Fibroblast of skin of back (primary cell): ENCODE data around the gene MAST4.

Experiments used
- DNase-seq: peaks from one replicate; pipeline ENCODE4 v3.0.0-alpha.2; 2013

MAST4 gene

GRCh38 chr5:66849803-66850202 is 253.6 kb downstream of the MAST4 start:
- DNase-seq = peak; percentile 74

- no peak for DNase-seq
Measured at GRCh38 chr5:66850354-66851075, 254.3 kb downstream of the MAST4 start.

DNA sequence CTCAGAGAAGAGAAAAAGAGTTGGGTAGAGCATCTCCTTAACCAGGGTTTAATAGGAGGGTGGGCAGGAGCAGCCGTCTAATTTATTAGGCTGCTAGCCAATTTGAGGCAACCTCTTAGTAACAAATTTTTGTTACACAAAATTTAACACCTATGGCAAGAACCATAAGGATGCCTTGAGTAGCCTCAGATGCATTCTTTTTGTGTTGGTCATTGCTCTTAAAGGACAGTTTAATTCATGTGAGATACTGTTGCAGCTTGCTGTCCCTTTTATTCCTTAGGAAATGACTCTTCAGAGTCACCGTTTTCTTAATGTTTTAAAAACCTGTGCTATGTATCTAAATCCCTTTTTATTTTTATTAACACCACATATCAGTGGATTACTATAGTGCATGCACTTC is 255.1 kb downstream of the MAST4 start:
- peak; percentile 36 for DNase-seq

DNA sequence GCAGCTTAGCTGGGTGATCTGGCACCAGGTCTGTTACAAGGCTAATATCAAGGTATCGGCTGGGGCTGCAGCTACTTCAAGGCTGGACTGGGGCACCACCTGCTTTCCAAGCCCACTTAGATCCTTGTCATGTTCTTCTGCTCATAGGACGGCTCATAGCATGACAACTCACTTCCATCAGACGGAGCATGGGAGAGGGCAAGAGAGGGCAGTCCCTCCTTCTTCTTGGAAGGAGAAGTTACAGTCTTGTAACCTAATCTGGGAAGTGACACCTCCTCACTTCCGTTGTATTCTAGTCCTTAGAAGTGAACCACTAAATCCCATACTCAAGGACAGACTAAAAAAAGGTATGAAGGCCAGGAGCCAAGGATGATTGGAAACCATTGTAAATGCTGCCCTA is 258.2 kb downstream of the MAST4 start:
- no peak for DNase-seq

GRCh38 chr5:66856041-66856805 is 260.0 kb downstream of the MAST4 start:
- no peak for DNase-seq

- no peak for DNase-seq
Measured at GRCh38 chr5:66859526-66859925, 263.3 kb downstream of the MAST4 start.

GRCh38 chr5:66860199-66860975 is 264.2 kb downstream of the MAST4 start:
- DNase-seq = peak; percentile 48

DNA sequence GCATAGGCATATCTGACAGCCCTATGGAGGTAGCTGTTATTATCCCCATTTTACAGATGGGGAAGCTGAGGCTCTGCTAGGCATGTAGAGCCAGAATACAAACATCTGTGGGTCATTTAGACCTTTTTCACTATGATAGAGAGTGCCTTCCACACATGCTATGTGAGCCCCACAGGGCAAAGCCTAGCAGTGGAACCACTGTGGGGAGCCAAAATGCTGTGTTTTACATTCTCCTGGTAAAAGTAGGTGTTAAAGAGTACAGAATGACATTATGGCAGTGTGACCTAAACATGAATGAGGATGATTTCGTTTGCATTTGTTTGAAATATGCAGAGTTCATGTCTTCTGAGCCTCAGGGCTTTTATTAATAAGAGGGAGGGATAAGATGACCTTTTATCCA is 265.2 kb downstream of the MAST4 start:
- DNase-seq = no peak

DNA sequence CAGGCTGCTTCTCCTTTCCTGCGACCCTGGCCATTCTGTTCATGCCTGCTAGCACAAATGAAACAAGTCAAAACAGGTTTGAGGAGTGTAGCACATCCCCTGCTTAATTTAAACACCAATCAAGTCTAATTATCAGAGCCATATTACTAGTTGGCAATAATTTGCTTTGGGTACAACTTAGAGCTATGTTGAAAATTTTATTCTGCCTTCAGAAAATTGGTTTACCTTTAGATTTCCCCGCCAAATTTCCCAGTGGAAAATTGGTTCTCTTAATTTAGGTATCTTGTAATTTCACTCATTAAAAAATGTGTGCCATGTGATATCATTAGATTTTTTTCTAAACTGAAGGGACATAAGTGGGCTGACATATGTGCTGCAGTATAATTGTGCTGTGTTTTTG is 265.8 kb downstream of the MAST4 start:
- DNase-seq = no peak

- DNase-seq = no peak
Measured at GRCh38 chr5:66863243-66864170, 267.3 kb downstream of the MAST4 start.

DNA sequence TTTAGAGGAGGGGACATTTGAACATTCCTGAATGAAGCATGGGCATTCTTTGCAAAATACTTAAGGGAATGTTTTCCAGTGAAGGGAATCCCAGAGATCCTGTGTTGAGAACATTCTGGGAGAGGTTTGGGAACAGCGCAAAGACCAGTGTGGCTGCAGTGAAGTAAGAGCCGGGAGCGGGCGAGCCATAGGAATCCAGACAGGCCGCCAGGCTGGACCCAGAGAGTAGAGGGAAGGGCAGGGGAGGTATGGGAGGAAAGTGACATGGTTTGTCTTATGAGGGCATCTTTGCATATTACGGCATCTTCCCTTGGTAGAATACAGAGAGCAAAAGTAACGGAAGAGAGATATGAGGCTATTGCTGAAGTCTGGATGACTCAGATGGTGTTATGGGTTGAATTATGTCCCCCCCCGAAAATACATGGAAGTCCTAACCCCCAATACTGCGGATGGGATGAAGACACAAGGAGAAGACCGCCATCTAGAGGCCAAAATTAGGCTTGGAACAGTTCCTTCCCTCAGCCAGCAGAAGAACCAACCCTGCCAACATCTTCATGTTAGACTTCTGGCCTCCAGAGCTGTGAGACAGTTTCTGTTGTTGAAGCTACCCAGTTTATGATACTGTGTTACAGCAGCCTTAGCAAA is 268.2 kb downstream of the MAST4 start:
- peak; percentile 56 for DNase-seq

DNA sequence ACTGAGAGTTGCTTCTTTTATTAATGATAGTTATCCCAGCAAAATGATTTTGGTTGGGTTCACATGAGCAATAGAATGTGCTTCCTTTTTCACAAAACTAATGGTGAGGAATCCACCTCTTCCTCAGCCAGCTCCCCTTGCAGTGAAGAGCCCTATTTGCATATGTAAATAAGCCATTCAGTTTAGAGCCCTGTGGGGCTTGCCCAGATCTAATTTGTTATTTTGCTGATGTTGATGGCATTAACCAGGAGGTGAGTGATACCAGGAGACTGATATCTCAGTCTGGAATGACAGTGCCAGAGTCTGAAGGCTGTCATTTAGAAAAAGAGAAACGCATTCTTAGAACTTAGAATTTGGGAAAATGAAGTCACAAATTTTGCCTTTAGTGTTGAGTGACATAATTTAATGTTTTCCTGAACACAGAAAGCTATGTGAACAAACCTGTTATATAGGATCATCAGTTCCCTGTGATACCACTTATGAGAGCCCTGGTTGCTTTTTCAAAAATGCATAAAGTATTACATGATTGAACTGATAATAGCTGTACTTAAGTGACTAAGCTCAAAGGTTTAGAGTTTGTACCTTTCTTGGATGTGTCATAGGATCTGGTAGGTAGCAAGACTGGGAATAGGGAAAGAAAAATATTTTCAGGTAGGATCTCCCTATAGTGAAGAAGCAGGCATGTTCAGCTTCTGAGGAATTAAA is 271.6 kb downstream of the MAST4 start:
- no peak for DNase-seq

DNA sequence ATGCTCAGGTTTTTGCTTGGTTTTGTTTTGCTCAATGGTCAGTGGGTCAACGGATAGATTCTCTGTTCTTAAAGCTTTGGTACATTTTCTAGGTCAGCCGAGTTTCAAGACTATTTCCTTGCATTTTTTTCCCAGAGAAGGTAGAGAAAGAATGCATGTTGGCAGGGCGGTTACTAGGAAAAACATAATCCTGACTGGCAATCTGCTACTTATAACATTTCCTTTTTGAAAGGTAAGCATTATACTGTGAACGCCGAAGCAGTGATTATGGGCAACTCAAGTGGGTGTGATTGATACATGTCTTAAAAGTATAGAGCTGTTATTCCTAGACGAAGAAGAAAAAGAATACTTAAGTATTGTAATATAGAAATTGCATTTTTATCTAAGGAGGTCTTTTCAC is 273.2 kb downstream of the MAST4 start:
- DNase-seq = no peak

DNA sequence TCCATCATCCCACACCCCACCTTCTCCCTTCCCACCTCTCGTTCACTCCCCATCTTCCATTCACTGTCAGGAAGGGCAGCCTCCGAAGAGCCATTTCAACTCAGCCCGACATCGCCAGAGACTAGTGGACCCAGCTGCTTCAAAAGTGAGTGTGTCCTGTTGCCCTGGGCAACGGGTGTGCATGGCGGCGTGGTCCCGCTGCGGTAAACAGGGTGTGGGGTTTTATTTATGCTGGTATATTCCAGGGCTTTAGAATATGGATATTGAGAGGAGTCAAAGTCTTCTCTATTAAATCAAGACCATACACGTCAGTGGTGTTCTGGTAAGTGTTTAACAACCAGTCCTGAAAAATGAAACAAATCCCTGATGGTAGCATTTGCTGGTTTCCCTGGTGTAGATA is 274.5 kb downstream of the MAST4 start:
- DNase-seq = no peak

- no peak for DNase-seq
Measured at GRCh38 chr5:66871651-66872050, 275.5 kb downstream of the MAST4 start.

GRCh38 chr5:66872736-66873331 is 276.6 kb downstream of the MAST4 start:
- DNase-seq = no peak

DNA sequence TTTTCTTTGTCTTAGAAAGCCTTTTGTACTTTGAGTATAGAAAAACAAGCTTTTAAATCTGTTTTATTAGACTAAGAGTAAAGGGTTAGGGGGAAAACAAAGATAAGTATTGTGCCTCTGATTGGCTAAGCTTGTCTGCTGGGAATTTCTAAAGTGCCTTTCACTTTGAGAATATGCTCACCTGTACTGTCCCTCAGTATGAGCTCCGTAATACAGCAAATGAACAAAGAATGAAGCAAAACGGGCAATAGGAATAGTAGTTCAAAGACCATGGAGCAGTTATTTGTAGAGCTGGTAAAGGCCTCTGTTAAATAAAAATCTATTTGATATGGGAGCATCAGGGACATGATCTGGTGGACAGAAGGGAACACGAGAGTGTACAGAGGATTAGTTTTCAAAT is 277.8 kb downstream of the MAST4 start:
- no peak for DNase-seq

DNA sequence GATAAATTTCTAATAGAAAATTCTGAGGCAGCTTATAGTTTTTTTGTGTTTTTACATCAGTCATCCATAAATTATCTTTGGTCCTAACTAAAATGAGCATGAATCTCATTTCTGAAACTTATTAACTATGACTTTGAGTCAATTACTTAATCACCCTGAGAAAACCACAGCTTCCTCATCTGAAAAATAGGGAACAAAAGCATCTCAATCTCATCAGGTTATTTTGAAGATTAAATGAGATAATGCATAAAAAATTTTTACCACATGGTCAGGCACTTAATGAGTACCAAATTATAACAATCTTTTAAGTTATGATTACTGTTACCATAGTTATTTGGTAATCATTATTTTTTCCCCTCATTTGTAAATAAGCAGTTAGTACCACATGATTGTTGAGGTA is 279.1 kb downstream of the MAST4 start:
- DNase-seq = no peak

GRCh38 chr5:66876266-66876807 is 280.1 kb downstream of the MAST4 start:
- no peak for DNase-seq

GRCh38 chr5:66877843-66878242 is 281.6 kb downstream of the MAST4 start:
- DNase-seq = peak; percentile 27
